Pancreas (tissue), 10 donors: ENCODE data around the gene KCNMA1. TPM values are rescaled to one million over a fixed set of nuclear protein-coding genes. Genes with fewer than 3 reads are reported as not detected.

Experiments
- ATAC-seq, 4 donors: fragments of 200-7000 bp; cut with Tn5 transposase; one replicate each; pipeline versions ENCODE4 v1.8.0 to v1.9.1; 2020; ENCODE audit warnings: mild to moderate bottlenecking in 4 of 4, moderate library complexity in 4 of 4
- DNase-seq, 6 donors: peaks; one replicate each; pipeline ENCODE4 v3.0.0-alpha.2; 2020
- FAIRE-seq: peaks from 2 replicates; lab custom pipeline; 2012; peaks lifted over from hg19 to GRCh38; lab: Jason Lieb, UNC
- H3K27ac ChIP-seq, 4 donors: fragments of 200-600 bp; sonication (generic); 1 replicate in 3 of 4; 2 replicates in 1 of 4; pipeline versions ENCODE4 v1.5.0 to v1.8.0; 2020
- H3K27me3 ChIP-seq, 4 donors: fragments of 200-600 bp; one replicate each; pipeline ENCODE4 v1.8.0; 2021
- H3K36me3 ChIP-seq, 3 donors: fragments of 200-600 bp; sonication (generic) in 1 of 3; one replicate each; pipeline versions ENCODE4 v1.5.0 to v1.8.0; 2020 to 2021
- H3K4me1 ChIP-seq, 3 donors: fragments of 200-600 bp; one replicate each; pipeline ENCODE4 v1.8.0; 2021
- H3K4me3 ChIP-seq, 4 donors: fragments of 200-600 bp; sonication (generic) in 2 of 4; one replicate each; pipeline versions ENCODE4 v1.5.0 to v1.8.0; 2020 to 2021
- H3K9me3 ChIP-seq, 4 donors: fragments of 200-600 bp; one replicate each; pipeline ENCODE4 v1.8.0; 2021
- CTCF ChIP-seq, 4 donors: fragments of 200-600 bp; sonication (generic) in 3 of 4; IDR thresholded peaks; one replicate each; pipeline versions ENCODE4 v1.5.0 to v1.8.0; 2021; ENCODE audit warnings: antibody characterized with exemption in 4 of 4
- WGBS, 2 donors: extraction: QIAGEN DNeasy Blood & Tissue Kit; methylation state at CpG; one replicate each; pipeline ENCODE4 v1.1.7; 2013; 5-methylcytosine and 5-hydroxymethylcytosine counted together
- intact Hi-C, 3 donors: fragments of 100-400 bp; cut with DNase I; formaldehyde crosslinking; loops; one replicate each; pipeline versions ENCODE4 v1.11.1 to v1.14.2; 2022
- polyA plus RNA-seq, 2 donors: library from polyadenylated mRNA; stranded (reverse); fragments of 200-250 nt; gene quantifications; one replicate each; pipeline ENCODE4 v1.2.3, GENCODE V29; 2013
- total RNA-seq, 6 donors: library from RNA; stranded (reverse); fragmentation: NEBNext Ultra II Directional in 4 of 6; extraction: Animal tissue kit (Norgen Biotek cat#: 25700) in 4 of 6; gene quantifications; one replicate each; pipeline versions ENCODE4 v1.2.1 to v1.2.4, GENCODE V29; 2021 to 2023
- donor health status: healthy with polysubstance abuse.
- donor health status: DM: no; HTN: no; CAD: no; lungs with moderate emphysema.
- donor health status: DM: no; HTN: no; CAD: no.
- donor health status: control.
- donor health status: control.
- donor health status: Bipolar disorder and iron deficiency.
- donor health status: DM: yes; HTN: yes; CAD: no.
- donor health status: DM: no; HTN: no; CAD: no.
- donor health status: DM: no; HTN: no; CAD: no.
- donor health status: DM: yes; HTN: yes; CAD: no.

Gene KCNMA1
- total and polyA plus RNA-seq, 8 donors = 3.5 to 19.4 (median 9.3) TPM

- FAIRE-seq (no peak), ATAC-seq (no peak), DNase-seq (no peak)
- Histone ChIP-seq H3K4me3 (no peak overlapping the region), H3K27me3 (no peaks in the 10 kb centered on the region), H3K9me3 (no peaks in the 10 kb centered on the region), H3K27ac (peak overlapping the region in 2 of 4 donors; percentile 2 to 27), H3K36me3 (no peaks in the 10 kb centered on the region), H3K4me1 (no peaks in the 10 kb centered on the region)
- WGBS, 2 donors = 51 to 61% methylated on average over 4 of the region's 4 CpGs
- intact Hi-C loops = no loop called here
- TF ChIP-seq CTCF (IDR thresholded peaks at IDR 0.05) = no peak
These were observed 411.2 kb downstream of the KCNMA1 start for GRCh38 chr10:77226452-77226851.

GRCh38 chr10:77226020-77226419 is 411.6 kb downstream of the KCNMA1 start:
- peak overlapping the region in 2 of 4 donors; percentile 27 to 47 for H3K27ac ChIP-seq
- 52 to 70% methylated on average over 2 of the region's 2 CpGs for WGBS, 2 donors
- FAIRE-seq = no peak
- intact Hi-C loops = no loop called here
- H3K4me3 ChIP-seq = no peak overlapping the region
- no peak for TF ChIP-seq CTCF (IDR thresholded peaks at IDR 0.05)
- H3K27me3 ChIP-seq = no peaks in the 10 kb centered on the region
- DNase-seq = no peak
- H3K9me3 ChIP-seq = no peaks in the 10 kb centered on the region
- no peaks in the 10 kb centered on the region for H3K36me3 ChIP-seq
- ATAC-seq = peak in 1 of 4 donors; percentile 8
- no peaks in the 10 kb centered on the region for H3K4me1 ChIP-seq

- H3K4me1 ChIP-seq = no peaks in the 10 kb centered on the region
- DNase-seq = no peak
- H3K27me3 ChIP-seq = no peaks in the 10 kb centered on the region
- intact Hi-C loops = no loop called here
- 89 to 93% methylated on average over 9 of the region's 9 CpGs for WGBS, 2 donors
- no peaks in the 10 kb centered on the region for H3K36me3 ChIP-seq
- H3K4me3 ChIP-seq = no peak overlapping the region
- no peak overlapping the region for H3K27ac ChIP-seq
- no peak for FAIRE-seq
- TF ChIP-seq CTCF (IDR thresholded peaks at IDR 0.05) = no peak
- no peak for ATAC-seq
- H3K9me3 ChIP-seq = no peaks in the 10 kb centered on the region
These were observed 413.8 kb downstream of the KCNMA1 start for GRCh38 chr10:77223526-77224460.

GRCh38 chr10:77220150-77220549 is 417.5 kb downstream of the KCNMA1 start:
- FAIRE-seq = no peak
- Histone ChIP-seq H3K9me3 (no peaks in the 10 kb centered on the region), H3K27ac (no peak overlapping the region), H3K27me3 (no peaks in the 10 kb centered on the region), H3K36me3 (no peaks in the 10 kb centered on the region), H3K4me1 (no peaks in the 10 kb centered on the region), H3K4me3 (no peak overlapping the region)
- no peak for ATAC-seq
- intact Hi-C loops = no loop called here
- no peak for DNase-seq
- TF ChIP-seq CTCF (IDR thresholded peaks at IDR 0.05) = no peak
- WGBS, 2 donors = 56 to 65% methylated on average over 2 of the region's 2 CpGs

GRCh38 chr10:77219046-77219445 is 418.6 kb downstream of the KCNMA1 start:
- no peak for FAIRE-seq
- H3K4me3 ChIP-seq = no peak overlapping the region

More at GRCh38 chr10:77219046-77219445, 418.6 kb downstream of the KCNMA1 start:
- H3K27me3 ChIP-seq = no peaks in the 10 kb centered on the region
- H3K9me3 ChIP-seq = no peaks in the 10 kb centered on the region
- no peaks in the 10 kb centered on the region for H3K36me3 ChIP-seq
- H3K4me1 ChIP-seq = no peaks in the 10 kb centered on the region
- ATAC-seq (no peak), DNase-seq (no peak)
- 89 to 93% methylated on average over 6 of the region's 6 CpGs for WGBS, 2 donors
- H3K27ac ChIP-seq = no peak overlapping the region
- no peak for TF ChIP-seq CTCF (IDR thresholded peaks at IDR 0.05)
- intact Hi-C loops = no loop called here
